PFSK-1 (cell line): Measurements from ENCODE around the gene S100A11.
A peak's percentile ranks its signal among the peaks of the same experiment; 100 is the strongest.

Source experiments
- FOXP2 ChIP-seq: optimal IDR thresholded peaks from 2 replicates; pipeline ENCODE3; 2011; ENCODE audit warnings: borderline replicate concordance, control low read depth, inconsistent platforms; ENCODE audit not compliant: insufficient read depth; ENCODE audit errors: extremely low read length, extremely low read depth
- POLR2AphosphoS5 ChIP-seq: IDR thresholded peaks from 2 replicates; pipeline ENCODE4 v1.6.1; 2012; ENCODE audit warnings: low read depth, mild to moderate bottlenecking, control low read depth, low read length, moderate library complexity
- SIN3A ChIP-seq: IDR thresholded peaks from 2 replicates; pipeline ENCODE4 v1.6.1; 2012; ENCODE audit warnings: mild to moderate bottlenecking, low read length, moderate library complexity, borderline replicate concordance; ENCODE audit not compliant: insufficient read depth
- TAF1 ChIP-seq: IDR thresholded peaks from 2 replicates; pipeline ENCODE4 v1.6.1; 2012; ENCODE audit warnings: low read length, control low read depth, borderline replicate concordance; ENCODE audit not compliant: insufficient read depth
- TF ChIP-seq, protein P1 (sequence below), 2 experiments: IDR thresholded peaks; 2 replicates each; pipeline versions ENCODE4 v1.6.1 to v1.8.0; 2011 to 2012; ENCODE audit warnings: low read depth in 2 of 2, low read length in 2 of 2, control low read depth in 1 of 2, inconsistent platforms in 1 of 2, mild to moderate bottlenecking in 1 of 2, moderate library complexity in 1 of 2; ENCODE audit not compliant: insufficient read depth in 1 of 2

S100A11 gene

DNA sequence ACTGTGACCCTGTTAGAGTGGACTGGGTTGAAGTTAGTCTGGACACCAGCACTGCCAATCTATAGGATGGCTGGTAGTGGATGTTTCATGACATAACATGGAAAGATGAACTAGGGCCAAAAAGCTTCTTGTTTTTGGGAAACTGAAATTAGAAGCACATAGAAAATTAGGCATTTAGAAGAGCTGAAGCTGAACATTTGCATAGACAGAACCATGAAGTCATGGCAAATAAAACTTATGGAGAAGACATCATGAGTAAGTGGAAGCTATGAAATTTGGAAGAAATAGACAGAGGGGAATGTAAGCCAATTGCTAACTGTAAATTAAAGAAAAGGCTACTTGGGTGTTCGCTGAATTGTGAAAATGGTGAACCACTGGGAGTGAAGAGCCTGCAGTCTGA is 2.7 kb upstream of the S100A11 start:
- TF ChIP-seq, protein P1, sequence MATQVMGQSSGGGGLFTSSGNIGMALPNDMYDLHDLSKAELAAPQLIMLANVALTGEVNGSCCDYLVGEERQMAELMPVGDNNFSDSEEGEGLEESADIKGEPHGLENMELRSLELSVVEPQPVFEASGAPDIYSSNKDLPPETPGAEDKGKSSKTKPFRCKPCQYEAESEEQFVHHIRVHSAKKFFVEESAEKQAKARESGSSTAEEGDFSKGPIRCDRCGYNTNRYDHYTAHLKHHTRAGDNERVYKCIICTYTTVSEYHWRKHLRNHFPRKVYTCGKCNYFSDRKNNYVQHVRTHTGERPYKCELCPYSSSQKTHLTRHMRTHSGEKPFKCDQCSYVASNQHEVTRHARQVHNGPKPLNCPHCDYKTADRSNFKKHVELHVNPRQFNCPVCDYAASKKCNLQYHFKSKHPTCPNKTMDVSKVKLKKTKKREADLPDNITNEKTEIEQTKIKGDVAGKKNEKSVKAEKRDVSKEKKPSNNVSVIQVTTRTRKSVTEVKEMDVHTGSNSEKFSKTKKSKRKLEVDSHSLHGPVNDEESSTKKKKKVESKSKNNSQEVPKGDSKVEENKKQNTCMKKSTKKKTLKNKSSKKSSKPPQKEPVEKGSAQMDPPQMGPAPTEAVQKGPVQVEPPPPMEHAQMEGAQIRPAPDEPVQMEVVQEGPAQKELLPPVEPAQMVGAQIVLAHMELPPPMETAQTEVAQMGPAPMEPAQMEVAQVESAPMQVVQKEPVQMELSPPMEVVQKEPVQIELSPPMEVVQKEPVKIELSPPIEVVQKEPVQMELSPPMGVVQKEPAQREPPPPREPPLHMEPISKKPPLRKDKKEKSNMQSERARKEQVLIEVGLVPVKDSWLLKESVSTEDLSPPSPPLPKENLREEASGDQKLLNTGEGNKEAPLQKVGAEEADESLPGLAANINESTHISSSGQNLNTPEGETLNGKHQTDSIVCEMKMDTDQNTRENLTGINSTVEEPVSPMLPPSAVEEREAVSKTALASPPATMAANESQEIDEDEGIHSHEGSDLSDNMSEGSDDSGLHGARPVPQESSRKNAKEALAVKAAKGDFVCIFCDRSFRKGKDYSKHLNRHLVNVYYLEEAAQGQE (IDR thresholded peaks at IDR 0.05; ENCODE audit: insufficient read depth in 1 of 2, low read depth in 2 of 2, low read length in 2 of 2), result no peak

DNA sequence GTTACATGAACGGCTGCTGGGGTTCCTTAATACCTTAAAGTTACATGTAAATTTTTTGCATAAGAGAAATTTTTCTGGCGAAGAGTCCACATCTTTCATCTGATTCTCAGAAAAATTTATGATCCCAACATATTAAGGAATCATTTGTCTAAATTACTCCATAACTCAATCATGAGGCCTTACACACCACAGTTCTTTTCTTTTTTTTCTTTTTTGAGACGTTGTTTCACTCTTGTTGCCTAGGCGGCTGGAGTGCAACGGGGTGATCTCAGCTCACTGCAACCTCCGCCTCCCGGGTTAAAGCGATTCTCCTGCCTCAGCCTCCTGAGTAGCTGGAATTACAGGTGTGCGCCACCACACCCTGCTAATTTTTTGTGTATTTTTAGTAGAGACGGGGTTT is 2.1 kb upstream of the S100A11 start:
- no peak for TF ChIP-seq POLR2AphosphoS5
- TF ChIP-seq, protein P1 (IDR thresholded peaks at IDR 0.05; ENCODE audit: insufficient read depth in 1 of 2, low read depth in 2 of 2, low read length in 2 of 2), result no peak

DNA sequence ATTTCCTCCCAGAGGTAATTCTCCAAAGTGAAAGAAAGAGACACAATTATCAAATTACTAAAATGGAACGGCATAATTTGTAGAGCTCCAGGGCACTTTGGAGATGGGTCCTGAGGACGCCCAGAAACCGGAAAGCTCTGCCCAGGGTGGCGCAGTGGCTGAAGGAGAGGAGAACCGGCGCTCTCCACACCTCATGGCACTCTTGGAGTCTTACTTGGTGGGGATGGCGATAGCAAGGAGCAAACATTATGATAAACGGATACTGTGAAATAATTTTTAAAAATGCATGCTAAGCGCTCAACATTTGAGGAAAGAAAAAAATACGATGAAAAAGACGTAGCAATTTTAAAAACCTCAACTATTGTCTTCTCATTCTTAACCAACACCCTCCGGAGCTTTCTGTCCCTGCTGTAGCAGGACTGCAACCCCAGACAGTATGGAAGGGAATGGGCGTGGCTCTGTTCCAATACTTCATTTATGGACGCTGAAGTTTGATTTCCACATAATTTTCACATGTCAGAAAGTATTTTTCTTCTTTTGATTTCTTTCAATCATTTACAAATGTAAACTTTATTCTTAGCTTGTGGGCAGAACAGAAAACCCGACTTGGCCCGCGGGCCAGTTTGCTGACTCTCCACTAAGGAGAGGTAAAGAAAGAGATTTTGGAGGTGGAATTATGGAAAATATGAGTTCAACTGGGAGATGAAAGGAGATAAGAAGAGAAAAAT is 1.1 kb downstream of the S100A11 start:
- TF ChIP-seq TAF1 (no peak), SIN3A (no peak), FOXP2 (no peak), POLR2AphosphoS5 (no peak)
- TF ChIP-seq, protein P1 (IDR thresholded peaks at IDR 0.05; ENCODE audit: insufficient read depth in 1 of 2, low read depth in 2 of 2, low read length in 2 of 2), result no peak

DNA sequence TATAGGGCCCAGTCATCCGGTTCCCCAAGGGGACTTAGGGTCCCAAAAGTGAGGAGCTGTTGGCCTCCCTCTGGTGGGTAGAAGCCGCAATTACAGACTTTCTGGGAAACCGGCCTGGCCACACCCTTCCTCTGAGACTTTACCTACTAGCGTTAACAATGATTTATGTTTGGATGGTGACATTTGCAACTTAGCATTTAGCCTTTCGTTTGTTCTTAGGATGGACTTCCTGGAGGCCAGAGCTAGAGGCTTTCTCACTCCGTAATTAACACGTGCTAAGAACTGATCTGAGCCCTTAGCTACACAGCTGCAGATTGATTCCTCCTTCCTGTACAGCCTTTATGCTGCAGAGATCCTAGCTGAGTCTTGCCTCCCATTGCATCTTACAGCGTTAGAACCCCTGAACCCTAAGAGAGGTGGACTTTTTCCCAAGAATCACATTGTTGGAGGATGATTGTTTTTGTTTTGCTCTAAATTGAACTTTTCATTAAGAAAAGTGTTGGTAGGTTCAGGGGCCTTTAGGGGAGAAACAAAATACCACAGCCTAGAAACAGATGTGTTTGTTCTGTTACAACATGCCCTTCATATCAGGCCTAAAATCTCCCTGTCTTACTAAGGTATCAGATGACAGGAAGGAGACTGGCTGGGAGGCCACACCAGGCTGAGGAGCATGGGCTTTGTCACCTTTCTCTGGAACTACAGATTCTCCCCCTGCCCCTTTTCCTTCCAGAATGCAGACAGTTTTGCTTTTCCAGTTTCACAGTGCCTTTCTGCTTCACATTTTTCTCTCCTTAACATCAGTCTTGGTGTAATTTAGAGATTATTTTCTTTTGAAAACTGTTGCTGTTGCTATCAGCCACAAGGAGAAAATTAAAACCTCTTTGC is 1.9 kb downstream of the S100A11 start:
- TF ChIP-seq FOXP2 (peak; percentile 21), POLR2AphosphoS5 (peak; percentile 61), SIN3A (peak; percentile 90; the same call in 1 of the 2 replicates), TAF1 (peak; percentile 68; the same call in 1 of the 2 replicates)
- TF ChIP-seq, protein P1 (IDR thresholded peaks at IDR 0.05; ENCODE audit: insufficient read depth in 1 of 2, low read depth in 2 of 2, low read length in 2 of 2), result 0 out of 4 replicates have a peak, but pooled peaks of 1 of the 2 experiments have one; percentile 42
